Erythroblast (primary cell): Measurements from ENCODE around the gene HNF1A.
"Not testable (repeated sequence)": the region's sequence is repeated elsewhere in the genome, so short reads cannot be mapped to it uniquely, and the experiment has no call there.

Experiments
- DNase-seq, 2 experiments: peaks; one replicate each; lab custom pipeline; 2025; lab: John Stamatoyannopoulos, UW
- GATA1 ChIP-seq: IDR thresholded peaks from 2 replicates; pipeline ENCODE4 v1.6.1; 2011; ENCODE audit warnings: low read depth, mild to moderate bottlenecking, control low read depth, low read length, moderate library complexity
- POLR2A ChIP-seq: IDR thresholded peaks from 2 replicates; pipeline ENCODE4 v1.6.1; 2011; ENCODE audit warnings: mild to moderate bottlenecking, low read length

HNF1A gene

GRCh38 chr12:120941846-120942405 lies 36.4 kb upstream of the HNF1A start:
- TF ChIP-seq GATA1, result no peak
- no peak for TF ChIP-seq POLR2A

GRCh38 chr12:120943482-120943881 lies 34.9 kb upstream of the HNF1A start:
- no peak for DNase-seq
- TF ChIP-seq GATA1 (no peak), POLR2A (no peak)

More at GRCh38 chr12:120941846-120942405, 36.4 kb upstream of the HNF1A start:
- peak in 1 of 2 experiments; percentile 19 for DNase-seq

- DNase-seq, result peak; percentile 53 to 65
- no peak for TF ChIP-seq POLR2A
- TF ChIP-seq GATA1, result no peak
Observed at GRCh38 chr12:120944645-120945217, 33.6 kb upstream of the HNF1A start.

GRCh38 chr12:120945516-120945915 lies 32.8 kb upstream of the HNF1A start:
- peak in 1 of 2 experiments; percentile 25 for DNase-seq

GRCh38 chr12:120950260-120950799 lies 28.0 kb upstream of the HNF1A start:
- not testable (repeated sequence) for DNase-seq

- no peak for DNase-seq
- no peak for TF ChIP-seq GATA1
- TF ChIP-seq POLR2A, result no peak
Observed at GRCh38 chr12:120950807-120951206, 27.5 kb upstream of the HNF1A start.

- TF ChIP-seq POLR2A, result no peak
- TF ChIP-seq GATA1, result no peak
- no peak for DNase-seq
Observed at GRCh38 chr12:120955232-120955631, 23.1 kb upstream of the HNF1A start.

GRCh38 chr12:120956579-120957300 lies 21.6 kb upstream of the HNF1A start:
- peak in 1 of 2 experiments; percentile 16 for DNase-seq
- TF ChIP-seq POLR2A, result no peak

GRCh38 chr12:120959111-120959878 lies 19.0 kb upstream of the HNF1A start:
- DNase-seq, result peak in 1 of 2 experiments; percentile 59
- TF ChIP-seq POLR2A (peak; percentile 1), GATA1 (no peak)

GRCh38 chr12:120960657-120961056 lies 17.7 kb upstream of the HNF1A start:
- TF ChIP-seq POLR2A (no peak), GATA1 (no peak)
- DNase-seq, result no peak

GRCh38 chr12:120961604-120962531 lies 16.5 kb upstream of the HNF1A start:
- DNase-seq, result no peak
- TF ChIP-seq GATA1, result no peak
- no peak for TF ChIP-seq POLR2A

- TF ChIP-seq POLR2A (no peak), GATA1 (no peak)
Observed at GRCh38 chr12:120962532-120963020, 15.8 kb upstream of the HNF1A start.

GRCh38 chr12:120964298-120964697 lies 14.0 kb upstream of the HNF1A start:
- TF ChIP-seq GATA1, result no peak
- TF ChIP-seq POLR2A, result no peak
- DNase-seq, result no peak

More at GRCh38 chr12:120962532-120963020, 15.8 kb upstream of the HNF1A start:
- no peak for DNase-seq
